Brain pericyte (primary cell): ENCODE results near the gene ARHGAP18.
"Not testable (repeated sequence)": the region's sequence is repeated elsewhere in the genome, so short reads cannot be mapped to it uniquely, and the experiment has no call there.

ENCODE experiments used
- DNase-seq: peaks from one replicate; pipeline ENCODE4 v3.0.0-alpha.2; 2012; ENCODE audit warnings: low read depth, low spot score

Gene ARHGAP18

GRCh38 chr6:129583866-129584265 is 126.1 kb downstream of the ARHGAP18 start:
- DNase-seq, result no peak

DNA sequence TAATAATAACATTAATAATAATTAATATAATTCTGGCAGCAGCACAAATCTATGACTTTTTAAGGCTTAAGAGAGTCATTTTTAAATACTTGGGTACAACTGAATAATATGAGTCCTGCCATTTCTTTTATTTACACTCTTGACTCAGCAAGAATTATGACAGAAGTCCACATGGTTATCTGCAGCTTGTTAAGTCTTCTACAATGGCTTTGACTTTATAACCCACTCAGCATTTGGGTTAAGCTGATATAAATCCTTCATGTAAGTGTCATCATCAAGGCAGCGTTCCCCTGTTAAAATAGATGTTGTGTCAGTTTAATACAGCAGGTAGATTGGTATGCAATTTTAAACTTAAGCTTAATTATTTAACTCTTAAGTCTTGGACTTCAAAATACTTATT is 131.7 kb downstream of the ARHGAP18 start:
- no peak for DNase-seq

GRCh38 chr6:129577691-129578090 is 132.3 kb downstream of the ARHGAP18 start:
- no peak for DNase-seq

DNA sequence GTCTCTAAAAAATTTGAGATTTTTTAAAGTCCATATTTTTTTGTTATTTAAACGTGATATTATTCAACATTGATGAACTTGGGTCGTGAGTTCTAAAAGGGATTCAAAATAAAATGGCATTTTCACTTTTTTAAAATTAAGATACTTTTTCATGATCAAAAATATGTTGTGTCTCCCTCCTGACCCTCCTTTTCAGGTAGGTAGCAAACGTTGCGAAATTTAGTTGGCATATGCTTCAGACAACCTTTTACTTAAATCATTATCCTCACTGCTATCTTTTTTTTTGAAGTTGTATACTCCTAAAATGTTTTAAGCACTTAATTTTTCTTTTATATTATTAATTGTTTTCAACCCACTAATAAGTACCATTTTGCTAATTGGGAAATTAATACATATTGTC is 133.5 kb downstream of the ARHGAP18 start:
- DNase-seq, result no peak

GRCh38 chr6:129575378-129576118 is 134.4 kb downstream of the ARHGAP18 start:
- no peak for DNase-seq

GRCh38 chr6:129574605-129575004 is 135.4 kb downstream of the ARHGAP18 start:
- DNase-seq, result not testable (repeated sequence)

DNA sequence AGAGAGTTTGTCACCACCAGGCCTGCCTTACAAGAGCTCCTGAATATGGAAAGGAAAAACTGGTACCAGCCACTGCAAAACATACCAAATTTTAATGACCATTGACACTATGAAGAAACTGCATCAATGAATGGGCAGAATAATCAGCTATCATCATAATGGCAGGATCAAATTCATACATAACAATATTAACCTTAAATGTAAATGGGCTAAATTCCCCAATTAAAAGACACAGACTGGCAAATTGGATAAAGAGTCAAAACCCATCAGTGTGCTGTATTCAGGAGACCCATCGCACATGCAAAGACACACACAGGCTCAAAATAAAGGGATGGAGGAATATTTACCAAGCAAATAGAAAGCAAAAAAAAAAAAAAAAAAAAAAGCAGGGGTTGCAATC is 139.0 kb downstream of the ARHGAP18 start:
- not testable (repeated sequence) for DNase-seq

GRCh38 chr6:129568015-129568414 is 142.0 kb downstream of the ARHGAP18 start:
- no peak for DNase-seq

GRCh38 chr6:129567374-129567773 is 142.6 kb downstream of the ARHGAP18 start:
- DNase-seq, result no peak

GRCh38 chr6:129565811-129566210 is 144.2 kb downstream of the ARHGAP18 start:
- DNase-seq, result no peak

- no peak for DNase-seq
Measured at GRCh38 chr6:129565366-129565765, 144.6 kb downstream of the ARHGAP18 start.

- no peak for DNase-seq
Measured at GRCh38 chr6:129558248-129558647, 151.7 kb downstream of the ARHGAP18 start.

DNA sequence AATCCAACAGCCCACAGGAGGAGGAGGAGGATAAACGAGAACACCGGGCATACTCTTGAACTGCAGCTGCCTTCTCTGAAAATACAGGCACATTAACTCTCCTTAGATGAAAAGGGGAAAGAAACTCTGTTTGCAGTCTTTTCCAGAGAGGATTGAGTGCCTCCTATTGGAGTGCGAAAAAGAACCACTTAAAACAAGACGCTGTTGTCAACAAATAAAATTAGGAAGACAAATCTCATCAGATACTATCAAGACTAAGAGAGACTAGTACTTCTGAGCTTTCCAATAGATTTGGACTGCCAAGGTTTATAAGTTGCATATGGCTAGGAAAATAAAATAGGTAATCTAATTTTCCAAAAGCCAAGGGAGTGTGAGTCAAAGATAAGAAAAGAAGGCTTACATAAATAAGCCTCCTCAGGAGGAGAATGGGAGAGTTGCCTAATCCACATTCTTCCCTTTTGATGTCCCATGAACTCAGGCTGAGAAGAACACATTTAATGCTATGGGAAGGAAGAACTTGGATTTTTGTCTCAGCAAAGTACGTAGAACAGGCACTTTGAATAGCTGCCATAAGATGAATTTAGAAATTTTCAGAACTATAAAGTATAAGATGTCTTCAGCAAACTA is 154.7 kb downstream of the ARHGAP18 start:
- DNase-seq, result no peak

GRCh38 chr6:129552413-129552812 is 157.6 kb downstream of the ARHGAP18 start:
- DNase-seq, result no peak

DNA sequence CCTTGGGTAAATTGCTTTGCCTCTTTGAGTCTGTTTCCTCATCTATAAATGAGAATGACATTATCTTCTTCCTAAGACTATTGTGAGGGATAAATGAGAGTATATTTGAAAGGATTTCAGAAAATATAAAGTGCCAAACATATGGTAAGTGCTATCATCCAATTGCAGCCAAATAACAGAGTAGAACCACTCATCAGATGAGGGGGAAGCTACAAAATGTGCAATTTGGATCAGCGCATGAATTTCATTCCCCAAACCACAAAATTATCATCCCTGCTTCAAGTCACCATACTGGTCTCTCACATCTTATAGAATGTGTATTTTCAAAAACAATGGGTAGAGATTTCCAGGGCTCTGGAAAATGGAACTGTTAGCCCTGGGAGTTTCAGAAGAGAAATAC is 158.5 kb downstream of the ARHGAP18 start:
- DNase-seq, result no peak

DNA sequence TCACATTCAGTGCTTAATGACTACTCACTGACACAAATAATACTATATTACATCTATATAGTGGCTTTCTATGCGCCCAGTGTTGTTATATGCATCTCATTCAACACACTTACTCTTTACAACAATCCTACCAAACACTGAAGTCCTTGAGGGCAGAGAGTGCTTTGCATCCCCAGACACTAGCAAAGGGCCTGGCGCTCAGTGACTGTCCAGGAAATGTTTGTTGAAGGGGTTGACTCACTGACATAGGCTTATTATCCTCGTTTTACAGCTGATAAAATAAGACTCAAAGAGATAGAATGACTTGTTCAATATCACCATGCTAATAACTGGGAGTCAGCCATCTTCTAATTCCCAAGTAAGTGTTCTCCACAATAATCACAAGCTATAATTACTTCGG is 163.3 kb downstream of the ARHGAP18 start:
- no peak for DNase-seq

- no peak for DNase-seq
Measured at GRCh38 chr6:129544892-129545612, 164.9 kb downstream of the ARHGAP18 start.

DNA sequence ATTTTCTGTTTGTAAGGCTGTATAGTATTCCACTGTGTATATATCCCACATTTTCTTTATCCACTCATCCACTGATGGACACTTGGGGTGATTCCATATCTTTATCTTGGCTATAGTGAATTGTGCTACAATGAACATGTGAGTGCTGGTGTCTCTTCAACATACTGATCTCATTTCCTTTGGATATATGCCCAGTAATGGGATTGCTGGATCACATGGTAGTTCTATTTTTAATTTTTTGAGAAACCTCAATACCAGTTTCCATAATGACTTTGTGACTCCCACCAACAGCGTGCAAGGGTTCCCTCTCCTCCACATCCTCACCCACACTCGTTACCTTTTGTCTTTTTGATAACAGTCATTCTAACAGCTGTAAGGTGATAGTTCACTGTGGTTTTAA is 166.0 kb downstream of the ARHGAP18 start:
- DNase-seq, result no peak

DNA sequence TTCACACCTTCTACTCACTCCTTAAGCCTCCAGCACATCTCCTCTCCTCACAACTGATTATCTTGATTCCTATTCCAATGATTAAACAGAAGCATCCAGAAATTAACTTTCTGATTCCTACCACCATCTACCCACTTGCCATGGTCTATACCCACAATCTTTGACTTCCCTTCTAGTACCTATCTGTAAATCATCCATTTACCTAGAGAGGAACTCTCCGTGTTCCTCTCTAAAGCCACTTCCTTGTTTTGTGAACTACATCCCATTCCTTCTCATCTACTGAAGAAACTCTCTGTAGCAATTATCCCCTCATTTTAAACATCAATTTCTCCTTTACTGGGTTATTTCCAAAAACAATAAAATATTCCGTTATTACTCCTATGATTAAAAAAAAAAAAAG is 167.3 kb downstream of the ARHGAP18 start:
- DNase-seq, result no peak

DNA sequence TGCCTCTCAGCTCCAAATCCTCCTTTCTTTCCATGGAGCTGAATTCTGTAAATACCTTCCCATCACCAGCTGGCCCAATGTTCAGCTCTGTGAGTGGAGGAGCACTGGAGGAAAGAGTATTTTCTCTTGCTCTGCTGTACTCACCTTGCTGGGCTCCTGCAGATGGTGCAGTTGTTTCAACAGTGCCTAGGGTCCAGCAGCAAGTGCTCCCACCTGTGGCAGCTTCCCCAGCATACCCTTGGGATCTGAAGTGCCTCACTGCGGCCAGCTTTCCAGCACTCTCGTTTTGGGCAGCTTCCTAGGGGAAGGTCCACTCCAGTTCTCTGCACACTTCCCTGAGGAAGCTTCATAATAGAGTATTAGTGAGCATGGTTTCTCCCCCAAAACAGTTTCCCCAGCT is 170.9 kb downstream of the ARHGAP18 start:
- no peak for DNase-seq

DNA sequence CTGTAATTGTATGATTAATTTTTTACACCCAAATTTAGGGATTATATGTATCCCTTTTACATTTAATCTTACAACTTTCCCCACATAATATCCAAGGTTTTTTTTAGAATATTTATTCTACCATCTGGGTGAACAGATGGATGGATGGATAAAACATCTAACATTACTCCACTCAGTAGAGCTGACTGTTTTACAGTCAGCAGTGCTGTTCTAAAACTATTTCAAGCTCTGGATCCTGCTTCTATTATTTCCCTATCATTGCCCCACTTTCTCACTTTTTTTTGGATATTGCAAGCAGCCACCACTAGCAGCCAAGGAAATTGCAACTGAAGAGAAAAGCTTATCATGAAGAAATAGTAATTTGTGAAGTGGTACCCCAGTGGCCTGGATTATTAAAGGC is 173.7 kb downstream of the ARHGAP18 start:
- DNase-seq, result no peak

- DNase-seq, result no peak
Measured at GRCh38 chr6:129534926-129535325, 175.1 kb downstream of the ARHGAP18 start.
